ENCODE data around the gene FLNB. TPM values are rescaled to one million over a fixed set of nuclear protein-coding genes. Genes with fewer than 3 reads are reported as not detected.

Gene FLNB
- total RNA-seq, 2 experiments from 2014 or later: 23.2 to 27.4 TPM

- H3K27ac Mint-ChIP-seq: no peak overlapping the region
- H3K4me1 Mint-ChIP-seq: peaks cover 11% of the 10 kb centered on the region
- H3K4me3 Mint-ChIP-seq: no peak overlapping the region
- H3K36me3 Mint-ChIP-seq: no peaks in the 10 kb centered on the region
- peaks cover 17% of the 10 kb centered on the region for H3K27me3 Mint-ChIP-seq
- H3K9me3 Mint-ChIP-seq: no peaks in the 10 kb centered on the region
- DNase-seq: no peak
Measured at GRCh38 chr3:58176185-58176530, 167.9 kb downstream of the FLNB start.

- Mint-ChIP-seq H3K9me3 (no peaks in the 10 kb centered on the region), H3K27ac (no peak overlapping the region), H3K36me3 (no peaks in the 10 kb centered on the region), H3K4me1 (peaks cover 11% of the 10 kb centered on the region), H3K4me3 (peak overlapping the region; percentile 2), H3K27me3 (peaks cover 17% of the 10 kb centered on the region)
- DNase-seq: peak; percentile 12
Measured at GRCh38 chr3:58176827-58177489, 168.7 kb downstream of the FLNB start.

- Mint-ChIP-seq H3K9me3 (no peaks in the 10 kb centered on the region), H3K36me3 (no peaks in the 10 kb centered on the region), H3K4me3 (peak overlapping the region; percentile 50), H3K27me3 (peaks cover 17% of the 10 kb centered on the region), H3K4me1 (peaks cover 11% of the 10 kb centered on the region), H3K27ac (no peak overlapping the region)
- peak; percentile 87 for DNase-seq
Measured at GRCh38 chr3:58177747-58178527, 169.7 kb downstream of the FLNB start.

- H3K9me3 Mint-ChIP-seq: no peaks in the 10 kb centered on the region
- H3K27me3 Mint-ChIP-seq: peaks cover 17% of the 10 kb centered on the region
- H3K4me3 Mint-ChIP-seq: no peak overlapping the region
- peaks cover 11% of the 10 kb centered on the region for H3K4me1 Mint-ChIP-seq
- H3K36me3 Mint-ChIP-seq: no peaks in the 10 kb centered on the region
- H3K27ac Mint-ChIP-seq: no peak overlapping the region
- no peak for DNase-seq
Measured at GRCh38 chr3:58178528-58179234, 170.5 kb downstream of the FLNB start.

- Mint-ChIP-seq H3K27me3 (peaks cover 17% of the 10 kb centered on the region), H3K27ac (no peak overlapping the region), H3K9me3 (no peaks in the 10 kb centered on the region), H3K4me3 (no peak overlapping the region), H3K36me3 (no peaks in the 10 kb centered on the region), H3K4me1 (peaks cover 11% of the 10 kb centered on the region)
- no peak for DNase-seq
Measured at GRCh38 chr3:58179235-58180098, 171.2 kb downstream of the FLNB start.

GRCh38 chr3:58180099-58180880 lies 172.1 kb downstream of the FLNB start:
- Mint-ChIP-seq H3K36me3 (no peaks in the 10 kb centered on the region), H3K27ac (no peak overlapping the region), H3K4me1 (peaks cover 11% of the 10 kb centered on the region), H3K4me3 (no peak overlapping the region), H3K9me3 (no peaks in the 10 kb centered on the region), H3K27me3 (peaks cover 17% of the 10 kb centered on the region)
- DNase-seq: no peak

GRCh38 chr3:58180940-58181587 lies 172.8 kb downstream of the FLNB start:
- DNase-seq: no peak
- no peak overlapping the region for H3K27ac Mint-ChIP-seq
- H3K4me1 Mint-ChIP-seq: peaks cover 11% of the 10 kb centered on the region
- H3K9me3 Mint-ChIP-seq: no peaks in the 10 kb centered on the region
- no peak overlapping the region for H3K4me3 Mint-ChIP-seq
- peaks cover 10% of the 10 kb centered on the region for H3K27me3 Mint-ChIP-seq
- no peaks in the 10 kb centered on the region for H3K36me3 Mint-ChIP-seq

- Mint-ChIP-seq H3K9me3 (no peaks in the 10 kb centered on the region), H3K4me1 (peaks cover 11% of the 10 kb centered on the region), H3K36me3 (no peaks in the 10 kb centered on the region), H3K27ac (no peak overlapping the region), H3K27me3 (no peaks in the 10 kb centered on the region), H3K4me3 (no peak overlapping the region)
- DNase-seq: no peak
Measured at GRCh38 chr3:58183221-58183620, 175.0 kb downstream of the FLNB start.

- H3K4me3 Mint-ChIP-seq: no peak overlapping the region
- no peaks in the 10 kb centered on the region for H3K27me3 Mint-ChIP-seq
- DNase-seq: no peak
- no peak overlapping the region for H3K27ac Mint-ChIP-seq
- H3K9me3 Mint-ChIP-seq: no peaks in the 10 kb centered on the region
- peaks cover 5% of the 10 kb centered on the region for H3K4me1 Mint-ChIP-seq
- no peaks in the 10 kb centered on the region for H3K36me3 Mint-ChIP-seq
Measured at GRCh38 chr3:58183891-58184290, 175.7 kb downstream of the FLNB start.

- Mint-ChIP-seq H3K4me3 (no peak overlapping the region), H3K9me3 (no peaks in the 10 kb centered on the region), H3K36me3 (no peaks in the 10 kb centered on the region), H3K27ac (no peak overlapping the region), H3K4me1 (peaks cover 4% of the 10 kb centered on the region), H3K27me3 (no peaks in the 10 kb centered on the region)
- no peak for DNase-seq
Measured at GRCh38 chr3:58184309-58184981, 176.2 kb downstream of the FLNB start.

GRCh38 chr3:58184982-58185360 lies 176.7 kb downstream of the FLNB start:
- Mint-ChIP-seq H3K36me3 (no peaks in the 10 kb centered on the region), H3K27me3 (no peaks in the 10 kb centered on the region), H3K4me3 (no peak overlapping the region), H3K27ac (no peak overlapping the region), H3K4me1 (peaks cover 4% of the 10 kb centered on the region), H3K9me3 (no peaks in the 10 kb centered on the region)
- no peak for DNase-seq

GRCh38 chr3:58188173-58188564 lies 179.9 kb downstream of the FLNB start:
- Mint-ChIP-seq H3K9me3 (no peaks in the 10 kb centered on the region), H3K27ac (no peak overlapping the region), H3K27me3 (no peaks in the 10 kb centered on the region), H3K4me1 (peaks cover 4% of the 10 kb centered on the region), H3K4me3 (no peak overlapping the region), H3K36me3 (no peaks in the 10 kb centered on the region)
- DNase-seq: no peak

GRCh38 chr3:58188921-58189451 lies 180.8 kb downstream of the FLNB start:
- Mint-ChIP-seq H3K9me3 (no peaks in the 10 kb centered on the region), H3K4me1 (peaks cover 4% of the 10 kb centered on the region), H3K27me3 (no peaks in the 10 kb centered on the region), H3K4me3 (no peak overlapping the region), H3K36me3 (no peaks in the 10 kb centered on the region), H3K27ac (no peak overlapping the region)
- no peak for DNase-seq

Data from activated naive CD8-positive, alpha-beta T cell treated with anti-CD3 and anti-CD28 coated beads for 36 hours (primary cell).